ENCODE results near the gene SLC8A3.

DNA sequence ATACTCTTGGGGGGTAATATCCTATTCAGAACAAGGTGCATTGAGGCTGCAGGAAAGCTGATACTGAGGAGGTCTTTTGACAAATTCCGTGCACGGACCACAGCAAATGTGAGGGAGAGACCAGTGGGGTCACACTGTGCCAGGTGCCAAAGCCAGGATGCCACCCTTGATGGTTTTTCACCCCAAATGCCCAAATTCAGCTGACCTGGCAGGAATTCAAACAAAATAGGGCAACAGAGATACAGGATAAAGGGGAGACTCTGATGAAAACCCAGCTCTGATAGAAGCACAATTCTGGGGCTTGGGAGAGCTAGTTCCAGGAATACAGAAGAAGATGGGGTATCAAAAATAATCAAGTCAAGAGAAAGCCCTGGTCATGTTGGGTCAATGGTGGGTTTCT lies 55.3 kb downstream of the SLC8A3 start:
- TF ChIP-seq CTCF (IDR thresholded peaks at IDR 0.05) (no peak), POLR2A (IDR thresholded peaks at IDR 0.05) (no peak)
